M059J (cell line): ENCODE measurements around the gene FOXP1. TPM values are rescaled to one million over a fixed set of nuclear protein-coding genes. Genes with fewer than 3 reads are reported as not detected.
A peak's percentile ranks its signal among the peaks of the same experiment; 100 is the strongest.
"Not testable (repeated sequence)": the region's sequence is repeated elsewhere in the genome, so short reads cannot be mapped to it uniquely, and the experiment has no call there.

Source experiments
- DNase-seq: peaks from one replicate; pipeline ENCODE4 v3.0.0-alpha.2; 2012; ENCODE audit warnings: low read depth
- total RNA-seq: library from RNA; depleted of rRNA; stranded (reverse); fragments of >200 nt; shearing (Covaris generic); gene quantifications from 2 replicates; pipeline ENCODE4 v1.2.3, GENCODE V29; 2014

Gene FOXP1
- total RNA-seq, 1 experiment from 2014 or later, result 19.2 TPM

GRCh38 chr3:71532639-71533395, 50.7 kb downstream of the FOXP1 start:
- DNase-seq, result peak; percentile 25

- DNase-seq, result no peak
Observed at GRCh38 chr3:71530903-71531530, 52.5 kb downstream of the FOXP1 start.

- no peak for DNase-seq
Observed at GRCh38 chr3:71528816-71529215, 54.7 kb downstream of the FOXP1 start.

GRCh38 chr3:71526448-71526847, 57.1 kb downstream of the FOXP1 start:
- not testable (repeated sequence) for DNase-seq

- DNase-seq, result no peak
Observed at GRCh38 chr3:71525391-71525790, 58.1 kb downstream of the FOXP1 start.

- no peak for DNase-seq
Observed at GRCh38 chr3:71524672-71525071, 58.9 kb downstream of the FOXP1 start.

GRCh38 chr3:71523628-71524027, 59.9 kb downstream of the FOXP1 start:
- DNase-seq, result peak; percentile 31

GRCh38 chr3:71521940-71522876, 61.3 kb downstream of the FOXP1 start:
- DNase-seq, result no peak

GRCh38 chr3:71521021-71521352, 62.5 kb downstream of the FOXP1 start:
- DNase-seq, result no peak

- no peak for DNase-seq
Observed at GRCh38 chr3:71520161-71521020, 63.1 kb downstream of the FOXP1 start.

- no peak for DNase-seq
Observed at GRCh38 chr3:71518089-71518488, 65.4 kb downstream of the FOXP1 start.

GRCh38 chr3:71517271-71517791, 66.2 kb downstream of the FOXP1 start:
- DNase-seq, result no peak

- no peak for DNase-seq
Observed at GRCh38 chr3:71515636-71516365, 67.7 kb downstream of the FOXP1 start.

GRCh38 chr3:71514621-71515020, 68.9 kb downstream of the FOXP1 start:
- no peak for DNase-seq

- no peak for DNase-seq
Observed at GRCh38 chr3:71513515-71513914, 70.0 kb downstream of the FOXP1 start.

GRCh38 chr3:71513081-71513480, 70.4 kb downstream of the FOXP1 start:
- no peak for DNase-seq

- no peak for DNase-seq
Observed at GRCh38 chr3:71512544-71512943, 71.0 kb downstream of the FOXP1 start.

- DNase-seq, result no peak
Observed at GRCh38 chr3:71512000-71512399, 71.5 kb downstream of the FOXP1 start.

- no peak for DNase-seq
Observed at GRCh38 chr3:71511446-71511845, 72.1 kb downstream of the FOXP1 start.

- DNase-seq, result peak; percentile 65
Observed at GRCh38 chr3:71511037-71511436, 72.5 kb downstream of the FOXP1 start.

- peak; percentile 47 for DNase-seq
Observed at GRCh38 chr3:71510510-71510909, 73.0 kb downstream of the FOXP1 start.
